SHP77 (cell line): ENCODE data around the gene PRKCA.

Source experiments
- DNase-seq, 2 experiments: peaks; one replicate each; lab custom pipeline; 2025; lab: John Stamatoyannopoulos, UW

Gene PRKCA

GRCh38 chr17:66810951-66811682 is 508.7 kb downstream of the PRKCA start:
- no peak for DNase-seq

- DNase-seq, result no peak
Observed at GRCh38 chr17:66811683-66812054, 509.3 kb downstream of the PRKCA start.

- no peak for DNase-seq
Observed at GRCh38 chr17:66812571-66812970, 510.2 kb downstream of the PRKCA start.

GRCh38 chr17:66813296-66813695 is 510.9 kb downstream of the PRKCA start:
- no peak for DNase-seq

- no peak for DNase-seq
Observed at GRCh38 chr17:66814026-66814425, 511.6 kb downstream of the PRKCA start.

- DNase-seq, result no peak
Observed at GRCh38 chr17:66814570-66814969, 512.2 kb downstream of the PRKCA start.

GRCh38 chr17:66817750-66818149 is 515.3 kb downstream of the PRKCA start:
- no peak for DNase-seq

- DNase-seq, result no peak
Observed at GRCh38 chr17:66819466-66819865, 517.1 kb downstream of the PRKCA start.

- DNase-seq, result no peak
Observed at GRCh38 chr17:66822009-66822408, 519.6 kb downstream of the PRKCA start.

GRCh38 chr17:66826856-66827255 is 524.4 kb downstream of the PRKCA start:
- DNase-seq, result no peak

- no peak for DNase-seq
Observed at GRCh38 chr17:66829386-66829864, 527.0 kb downstream of the PRKCA start.

GRCh38 chr17:66829883-66830282 is 527.5 kb downstream of the PRKCA start:
- DNase-seq, result peak; percentile 18 to 22

- no peak for DNase-seq
Observed at GRCh38 chr17:66830451-66830850, 528.0 kb downstream of the PRKCA start.

GRCh38 chr17:66831383-66832210 is 529.2 kb downstream of the PRKCA start:
- DNase-seq, result no peak

GRCh38 chr17:66833201-66833600 is 530.8 kb downstream of the PRKCA start:
- no peak for DNase-seq

- DNase-seq, result no peak
Observed at GRCh38 chr17:66834426-66834918, 532.1 kb downstream of the PRKCA start.

- DNase-seq, result no peak
Observed at GRCh38 chr17:66834919-66835454, 532.6 kb downstream of the PRKCA start, which contains the start of gene CACNG5. Gene CACNG5 (plus strand): TSS chr17:66835117. CDS start chr17:66877333, 42,216 bp downstream.

- no peak for DNase-seq
Observed at GRCh38 chr17:66835476-66835875, 533.1 kb downstream of the PRKCA start.

- DNase-seq, result no peak
Observed at GRCh38 chr17:66836063-66837005, 533.9 kb downstream of the PRKCA start.

- no peak for DNase-seq
Observed at GRCh38 chr17:66837226-66837625, 534.8 kb downstream of the PRKCA start.

- DNase-seq, result no peak
Observed at GRCh38 chr17:66837885-66838665, 535.7 kb downstream of the PRKCA start.
